ENCODE measurements around the gene DOCK2. TPM values are rescaled to one million over a fixed set of nuclear protein-coding genes. Genes with fewer than 3 reads are reported as not detected.
A peak's percentile ranks its signal among the peaks of the same experiment; 100 is the strongest.

The DOCK2 gene
- total RNA-seq, 1 donor from 2014 or later, result 0.77 TPM

- Mint-ChIP-seq H3K9me3 (no peaks in the 10 kb centered on the region), H3K27ac (ENCODE audit: unreplicated experiment) (no peak overlapping the region), H3K27me3 (ENCODE audit: low read depth) (peaks cover 15% of the 10 kb centered on the region), H3K4me1 (no peaks in the 10 kb centered on the region), H3K36me3 (ENCODE audit: low read depth) (no peaks in the 10 kb centered on the region), H3K4me3 (no peak overlapping the region)
- no peak for DNase-seq (ENCODE audit: low read depth, low spot score)
- no peak for TF ChIP-seq CTCF (conservative IDR thresholded peaks at IDR 0.05)
Observed at GRCh38 chr5:169801781-169802180, 164.7 kb downstream of the DOCK2 start.

GRCh38 chr5:169803077-169803981 lies 166.3 kb downstream of the DOCK2 start:
- no peak for DNase-seq (ENCODE audit: low read depth, low spot score)
- no peaks in the 10 kb centered on the region for H3K36me3 Mint-ChIP-seq (ENCODE audit: low read depth)
- H3K4me1 Mint-ChIP-seq, result no peaks in the 10 kb centered on the region
- H3K27me3 Mint-ChIP-seq (ENCODE audit: low read depth), result peaks cover 13% of the 10 kb centered on the region
- H3K27ac Mint-ChIP-seq (ENCODE audit: unreplicated experiment), result no peak overlapping the region
- no peak overlapping the region for H3K4me3 Mint-ChIP-seq
- no peaks in the 10 kb centered on the region for H3K9me3 Mint-ChIP-seq
- no peak for TF ChIP-seq CTCF (conservative IDR thresholded peaks at IDR 0.05)

- Mint-ChIP-seq H3K4me3 (no peak overlapping the region), H3K27me3 (ENCODE audit: low read depth) (peaks cover 18% of the 10 kb centered on the region), H3K27ac (ENCODE audit: unreplicated experiment) (no peak overlapping the region), H3K36me3 (ENCODE audit: low read depth) (no peaks in the 10 kb centered on the region), H3K9me3 (no peaks in the 10 kb centered on the region), H3K4me1 (no peaks in the 10 kb centered on the region)
- TF ChIP-seq CTCF (conservative IDR thresholded peaks at IDR 0.05), result no peak
- no peak for DNase-seq (ENCODE audit: low read depth, low spot score)
Observed at GRCh38 chr5:169804861-169805260, 167.8 kb downstream of the DOCK2 start.

GRCh38 chr5:169805527-169805934 lies 168.5 kb downstream of the DOCK2 start:
- H3K4me3 Mint-ChIP-seq, result no peak overlapping the region
- no peaks in the 10 kb centered on the region for H3K9me3 Mint-ChIP-seq
- peak; percentile 5 for DNase-seq (ENCODE audit: low read depth, low spot score)
- peak; percentile 49 for TF ChIP-seq CTCF (conservative IDR thresholded peaks at IDR 0.05)
- no peaks in the 10 kb centered on the region for H3K36me3 Mint-ChIP-seq (ENCODE audit: low read depth)
- no peak overlapping the region for H3K27ac Mint-ChIP-seq (ENCODE audit: unreplicated experiment)
- H3K27me3 Mint-ChIP-seq (ENCODE audit: low read depth), result peaks cover 20% of the 10 kb centered on the region
- H3K4me1 Mint-ChIP-seq, result no peaks in the 10 kb centered on the region

GRCh38 chr5:169805937-169806700 lies 169.0 kb downstream of the DOCK2 start:
- no peak for DNase-seq (ENCODE audit: low read depth, low spot score)
- Mint-ChIP-seq H3K9me3 (no peaks in the 10 kb centered on the region), H3K27me3 (ENCODE audit: low read depth) (peaks cover 18% of the 10 kb centered on the region), H3K4me1 (no peaks in the 10 kb centered on the region), H3K4me3 (no peak overlapping the region), H3K27ac (ENCODE audit: unreplicated experiment) (no peak overlapping the region), H3K36me3 (ENCODE audit: low read depth) (no peaks in the 10 kb centered on the region)
- no peak for TF ChIP-seq CTCF (conservative IDR thresholded peaks at IDR 0.05)
